PC-3 (cell line): ENCODE results near the gene LRP5. TPM values are rescaled to one million over a fixed set of nuclear protein-coding genes. Genes with fewer than 3 reads are reported as not detected.

Source experiments
- ATAC-seq: fragments of 200-7000 bp; cut with Tn5 transposase; 2 replicates; pipeline ENCODE4 v1.9.1; 2020; ENCODE audit warnings: mild to moderate bottlenecking, moderate library complexity
- BruUV-seq: library from RNA; stranded (reverse); fragments of 400-500 nt; replicated peaks from 2 replicates; lab custom pipeline; 2021; lab: Mats Ljungman, UMichigan
- CTCF ChIA-PET: fragments of 300-600 bp; sonication (Branson Sonifier 250); formaldehyde crosslinking; loops from one replicate; lab custom pipeline; 2022; ENCODE audit warnings: antibody characterized with exemption; lab: Charles Lee
- POLR2A ChIA-PET: fragments of 300-600 bp; sonication (Branson Sonifier 250); formaldehyde crosslinking; loops from one replicate; lab custom pipeline; 2022; ENCODE audit warnings: antibody characterized with exemption; ENCODE audit not compliant: unreplicated experiment; lab: Charles Lee
- DNase-seq: peaks from one replicate; pipeline ENCODE4 v3.0.0-alpha.2; 2015
- H2AFZ ChIP-seq: fragments of 300-600 bp; sonication (generic); 2 replicates; pipeline ENCODE4 v1.6.0; 2016; ENCODE audit warnings: antibody characterized with exemption, low read length
- H3F3A ChIP-seq: fragments of 300-600 bp; sonication (generic); one replicate; pipeline ENCODE4 v1.6.0; 2017; ENCODE audit warnings: antibody characterized with exemption, low read length, control low read depth, mild to moderate bottlenecking; ENCODE audit not compliant: unreplicated experiment
- H3K27ac ChIP-seq: fragments of 300-600 bp; sonication (generic); 2 replicates; pipeline ENCODE4 v1.5.1; 2016; ENCODE audit warnings: mild to moderate bottlenecking, low read length
- H3K27me3 ChIP-seq: fragments of 300-600 bp; sonication (generic); 2 replicates; pipeline ENCODE4 v1.6.1; 2016; ENCODE audit warnings: low read length, mixed read lengths
- H3K36me3 ChIP-seq: fragments of 300-600 bp; sonication (generic); 2 replicates; pipeline ENCODE4 v1.6.1; 2016; ENCODE audit warnings: low read depth, mixed run types, low read length, mixed read lengths
- H3K4me1 ChIP-seq: fragments of 300-600 bp; sonication (generic); 2 replicates; pipeline ENCODE4 v1.5.1; 2016; ENCODE audit warnings: low read length; ENCODE audit not compliant: insufficient read depth
- H3K4me2 ChIP-seq: fragments of 300-600 bp; sonication (generic); 2 replicates; pipeline ENCODE4 v1.6.0; 2016; ENCODE audit warnings: low read length
- H3K4me3 ChIP-seq: fragments of 300-600 bp; sonication (generic); 2 replicates; pipeline ENCODE4 v1.5.1; 2016; ENCODE audit warnings: mild to moderate bottlenecking, low read length, mixed read lengths
- H3K79me2 ChIP-seq: fragments of 300-600 bp; sonication (generic); 2 replicates; pipeline ENCODE4 v1.6.1; 2017; ENCODE audit warnings: low read length, mixed read lengths
- H3K9ac ChIP-seq: fragments of 300-600 bp; sonication (generic); 2 replicates; pipeline ENCODE4 v1.6.0; 2016; ENCODE audit warnings: mild to moderate bottlenecking, low read length
- H3K9me2 ChIP-seq: fragments of 300-600 bp; sonication (generic); replicated peaks from 2 replicates; pipeline ENCODE4 v1.6.1; 2016; ENCODE audit warnings: mixed run types, low read length, mixed read lengths
- H3K9me3 ChIP-seq: fragments of 300-600 bp; sonication (generic); 2 replicates; pipeline ENCODE4 v1.6.1; 2016; ENCODE audit warnings: low read length, mixed read lengths
- H4K20me1 ChIP-seq: fragments of 300-600 bp; sonication (generic); 2 replicates; pipeline ENCODE4 v1.6.1; 2016; ENCODE audit warnings: low read length, mixed read lengths
- EZH2 ChIP-seq: fragments of 300-600 bp; sonication (generic); IDR thresholded peaks from one replicate; pipeline ENCODE4 v1.6.1; 2017; ENCODE audit warnings: antibody characterized with exemption, mild to moderate bottlenecking, low read length; ENCODE audit not compliant: unreplicated experiment
- EZH2phosphoT487 ChIP-seq: fragments of 300-600 bp; sonication (generic); IDR thresholded peaks from 2 replicates; pipeline ENCODE4 v1.6.1; 2018; ENCODE audit warnings: mild to moderate bottlenecking, antibody characterized with exemption, low read length, borderline replicate concordance
- intact Hi-C: fragments of 100-400 bp; cut with micrococcal nuclease; formaldehyde crosslinking; loops from 2 replicates; pipeline ENCODE4 v1.9.0; 2023
- total RNA-seq: library from RNA; depleted of rRNA; stranded (reverse); fragments of >200 nt; gene quantifications from 2 replicates; pipeline ENCODE4 v1.2.3, GENCODE V29; 2014
- TF ChIP-seq, protein P1 (sequence below): fragments of 300-600 bp; sonication (generic); conservative IDR thresholded peaks from 2 replicates; pipeline ENCODE4 v1.5.1; 2017; ENCODE audit warnings: antibody characterized with exemption, low read depth, mild to moderate bottlenecking, low read length

The LRP5 gene
- total RNA-seq, 1 experiment from 2014 or later, result 64.3 TPM

DNA sequence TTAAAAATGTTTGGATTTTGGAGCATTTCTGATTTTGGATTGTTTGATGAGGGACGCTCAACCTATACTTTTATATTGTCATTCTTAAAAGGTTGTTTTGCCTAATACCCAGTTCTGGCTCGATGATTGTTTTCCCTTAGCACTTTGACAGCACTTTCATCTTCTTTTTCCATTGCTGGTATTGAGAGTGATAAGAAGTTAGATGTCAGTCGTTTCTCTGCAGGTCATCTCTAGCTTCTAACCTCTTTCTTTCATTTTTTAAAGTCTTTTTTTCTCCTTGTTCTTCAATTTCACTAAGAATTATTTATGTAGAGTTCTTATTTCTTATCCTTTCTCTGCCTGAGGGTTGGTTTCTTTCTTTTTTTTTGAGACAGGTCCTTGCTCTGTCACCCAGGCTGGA, 167.0 kb downstream of the LRP5 start:
- peaks cover 87% of the 10 kb centered on the region for H3K79me2 ChIP-seq
- H3K27ac ChIP-seq, result no peak overlapping the region
- no peaks in the 10 kb centered on the region for H3K4me1 ChIP-seq
- peaks cover 5% of the 10 kb centered on the region; the same call in 1 of the 2 replicates for H3K9me3 ChIP-seq
- no peak overlapping the region for H3K4me2 ChIP-seq
- no peak overlapping the region for H3K4me3 ChIP-seq
- H4K20me1 ChIP-seq, result peaks cover 63% of the 10 kb centered on the region
- TF ChIP-seq EZH2phosphoT487 (no peak), EZH2 (no peak)
- TF ChIP-seq, protein P1, sequence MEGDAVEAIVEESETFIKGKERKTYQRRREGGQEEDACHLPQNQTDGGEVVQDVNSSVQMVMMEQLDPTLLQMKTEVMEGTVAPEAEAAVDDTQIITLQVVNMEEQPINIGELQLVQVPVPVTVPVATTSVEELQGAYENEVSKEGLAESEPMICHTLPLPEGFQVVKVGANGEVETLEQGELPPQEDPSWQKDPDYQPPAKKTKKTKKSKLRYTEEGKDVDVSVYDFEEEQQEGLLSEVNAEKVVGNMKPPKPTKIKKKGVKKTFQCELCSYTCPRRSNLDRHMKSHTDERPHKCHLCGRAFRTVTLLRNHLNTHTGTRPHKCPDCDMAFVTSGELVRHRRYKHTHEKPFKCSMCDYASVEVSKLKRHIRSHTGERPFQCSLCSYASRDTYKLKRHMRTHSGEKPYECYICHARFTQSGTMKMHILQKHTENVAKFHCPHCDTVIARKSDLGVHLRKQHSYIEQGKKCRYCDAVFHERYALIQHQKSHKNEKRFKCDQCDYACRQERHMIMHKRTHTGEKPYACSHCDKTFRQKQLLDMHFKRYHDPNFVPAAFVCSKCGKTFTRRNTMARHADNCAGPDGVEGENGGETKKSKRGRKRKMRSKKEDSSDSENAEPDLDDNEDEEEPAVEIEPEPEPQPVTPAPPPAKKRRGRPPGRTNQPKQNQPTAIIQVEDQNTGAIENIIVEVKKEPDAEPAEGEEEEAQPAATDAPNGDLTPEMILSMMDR, result no peak
- ChIA-PET CTCF (no interaction called here), POLR2A (no interaction called here)
- H3K9ac ChIP-seq, result no peak overlapping the region
- intact Hi-C loops, result no loop called here
- DNase-seq (no peak), ATAC-seq (no peak)
- no peaks in the 10 kb centered on the region for H3F3A ChIP-seq
- BruUV-seq, result no TSS peak
- no peaks in the 10 kb centered on the region for H3K27me3 ChIP-seq
- no peaks in the 10 kb centered on the region for H3K9me2 ChIP-seq
- no peak overlapping the region for H2AFZ ChIP-seq
- H3K36me3 ChIP-seq, result peaks cover 12% of the 10 kb centered on the region

DNA sequence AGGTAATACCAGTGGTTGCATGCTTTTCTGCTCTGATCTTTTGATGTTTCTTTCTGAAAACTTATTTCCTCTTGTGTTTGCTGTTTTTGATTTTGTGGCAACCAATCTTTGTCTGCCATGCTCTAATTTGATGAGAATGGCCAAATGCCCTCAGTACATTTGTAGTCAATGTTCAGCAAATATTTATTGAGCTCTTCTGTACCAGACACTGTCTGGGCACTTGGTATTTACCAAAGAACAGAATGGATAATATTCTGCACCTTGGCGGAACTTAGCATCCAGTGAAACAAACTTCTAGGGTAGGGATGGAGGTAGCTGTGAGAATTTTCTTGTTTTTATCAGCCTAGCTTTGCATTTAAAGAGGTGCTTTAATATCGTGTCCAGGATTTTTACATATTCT, 167.8 kb downstream of the LRP5 start:
- BruUV-seq, result no TSS peak
- no peak for TF ChIP-seq EZH2
- TF ChIP-seq, protein P1, result no peak
- no peak for TF ChIP-seq EZH2phosphoT487
- intact Hi-C loops, result no loop called here
- H3K4me2 ChIP-seq, result no peak overlapping the region
- H3K27me3 ChIP-seq, result no peaks in the 10 kb centered on the region
- H3K4me1 ChIP-seq, result no peaks in the 10 kb centered on the region
- H3K9ac ChIP-seq, result no peak overlapping the region
- peaks cover 89% of the 10 kb centered on the region for H3K79me2 ChIP-seq
- CTCF ChIA-PET, result interaction anchor here (0.7 kb wide), 1 partner anchor 69 kb away, joined by 3 read pairs; no protein-coding TSS in a partner anchor
- H2AFZ ChIP-seq, result no peak overlapping the region
- POLR2A ChIA-PET, result no interaction called here
- no peak for DNase-seq
- H3K9me3 ChIP-seq, result peaks cover 5% of the 10 kb centered on the region; the same call in 1 of the 2 replicates
- H3K36me3 ChIP-seq, result peaks cover 16% of the 10 kb centered on the region
- H3K27ac ChIP-seq, result no peak overlapping the region
- H3K4me3 ChIP-seq, result no peak overlapping the region
- peaks cover 64% of the 10 kb centered on the region for H4K20me1 ChIP-seq
- H3K9me2 ChIP-seq, result no peaks in the 10 kb centered on the region
- no peak for ATAC-seq
- H3F3A ChIP-seq, result no peaks in the 10 kb centered on the region

DNA sequence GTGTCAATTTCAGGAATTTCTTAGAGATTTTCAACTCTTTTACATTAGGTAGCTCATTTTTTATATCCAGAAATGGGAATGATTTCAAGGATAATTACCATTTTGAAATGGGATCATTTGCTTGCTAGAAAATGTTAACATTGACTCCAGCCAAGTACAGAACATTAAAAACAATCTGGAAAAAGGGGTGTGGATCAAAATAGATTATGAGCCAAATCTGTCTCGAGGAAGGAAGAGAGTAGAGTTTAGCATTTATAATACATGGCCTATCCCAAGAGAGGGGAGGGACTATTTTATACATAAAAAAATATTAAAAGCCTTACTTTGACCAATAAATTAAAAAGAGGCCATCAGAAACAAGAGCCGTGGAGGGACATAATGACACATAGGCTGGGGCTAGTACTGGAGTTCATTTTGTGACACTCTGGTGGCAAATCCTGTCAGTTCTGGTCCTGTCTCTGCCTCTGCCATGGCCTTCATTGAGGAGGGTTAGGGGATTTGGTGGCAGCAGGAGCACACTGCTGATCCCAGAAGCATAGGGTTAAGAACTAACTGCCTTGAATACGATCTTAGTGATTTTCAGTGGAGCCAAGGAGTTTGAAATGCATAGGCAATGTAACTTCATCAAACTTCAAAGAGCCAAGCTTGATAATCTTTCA, 168.6 kb downstream of the LRP5 start:
- peaks cover 5% of the 10 kb centered on the region; the same call in 1 of the 2 replicates for H3K9me3 ChIP-seq
- H2AFZ ChIP-seq, result no peak overlapping the region
- H3K4me1 ChIP-seq, result no peaks in the 10 kb centered on the region
- H3F3A ChIP-seq, result no peaks in the 10 kb centered on the region
- peaks cover 95% of the 10 kb centered on the region for H3K79me2 ChIP-seq
- no peaks in the 10 kb centered on the region for H3K9me2 ChIP-seq
- CTCF ChIA-PET, result no interaction called here
- no TSS peak for BruUV-seq
- no peak overlapping the region for H3K4me2 ChIP-seq
- no peak overlapping the region for H3K9ac ChIP-seq
- POLR2A ChIA-PET, result interaction anchor here (0.6 kb wide), 1 partner anchor 93 kb away, joined by 4 read pairs; no protein-coding TSS in a partner anchor
- peaks cover 17% of the 10 kb centered on the region for H3K36me3 ChIP-seq
- H3K27me3 ChIP-seq, result no peaks in the 10 kb centered on the region
- ATAC-seq (no peak), DNase-seq (no peak)
- H3K4me3 ChIP-seq, result no peak overlapping the region
- peaks cover 70% of the 10 kb centered on the region for H4K20me1 ChIP-seq
- no peak for TF ChIP-seq EZH2phosphoT487
- TF ChIP-seq EZH2, result no peak
- TF ChIP-seq, protein P1, result no peak
- no peak overlapping the region for H3K27ac ChIP-seq
- intact Hi-C loops, result no loop called here
